Endothelial cell of umbilical vein (primary cell): Measurements from ENCODE around the gene APOL5. TPM values are rescaled to one million over a fixed set of nuclear protein-coding genes. Genes with fewer than 3 reads are reported as not detected.
"Not testable (repeated sequence)": the region's sequence is repeated elsewhere in the genome, so short reads cannot be mapped to it uniquely, and the experiment has no call there.

ENCODE experiments used
- BruUV-seq: library from RNA; stranded (reverse); fragments of 400-500 nt; replicated peaks from 2 replicates; lab custom pipeline; 2021; lab: Mats Ljungman, UMichigan
- CTCF ChIA-PET: fragments of 300-600, 350-600 bp; sonication (Branson Sonifier 250); formaldehyde crosslinking; loops from one replicate; lab custom pipeline; 2021; ENCODE audit warnings: antibody characterized with exemption, inconsistent platforms; lab: Charles Lee
- POLR2A ChIA-PET: fragments of 300-600, 350-600 bp; sonication (Branson Sonifier 250); formaldehyde crosslinking; loops from one replicate; lab custom pipeline; 2021; ENCODE audit warnings: antibody characterized with exemption, inconsistent platforms; lab: Charles Lee
- DNase-seq: peaks from one replicate; pipeline ENCODE4 v3.0.0-alpha.2; 2011; ENCODE audit warnings: low read depth, low spot score
- FAIRE-seq: peaks from 2 replicates; lab custom pipeline; 2011; peaks lifted over from hg19 to GRCh38; lab: Jason Lieb, UNC
- H2AFZ ChIP-seq: 2 replicates; pipeline ENCODE4 v1.6.0; 2012; ENCODE audit warnings: low read depth, low read length, control low read depth, inconsistent platforms
- H3K27ac ChIP-seq: 2 replicates; pipeline ENCODE4 v1.5.1; 2011; ENCODE audit warnings: low read depth, mild to moderate bottlenecking, control low read depth, low read length, moderate library complexity; ENCODE audit not compliant: insufficient read depth
- H3K27me3 ChIP-seq, 2 experiments: 2 replicates each; pipeline versions ENCODE4 v1.6.0 to v1.6.1; 2011; ENCODE audit warnings: low read length in 2 of 2, mixed read lengths in 1 of 2; ENCODE audit not compliant: control insufficient read depth in 2 of 2, insufficient read depth in 2 of 2
- H3K36me3 ChIP-seq, 2 experiments: 2 replicates in 1 of 2; 3 replicates in 1 of 2; pipeline ENCODE4 v1.5.1; 2011; ENCODE audit warnings: low read length in 2 of 2, mild to moderate bottlenecking in 1 of 2, moderate library complexity in 1 of 2; ENCODE audit not compliant: control insufficient read depth in 2 of 2, insufficient read depth in 2 of 2; ENCODE audit errors: extremely low read depth in 1 of 2
- H3K4me1 ChIP-seq: 3 replicates; pipeline ENCODE4 v1.5.1; 2011; ENCODE audit warnings: mild to moderate bottlenecking, low read length; ENCODE audit not compliant: control insufficient read depth, insufficient read depth; ENCODE audit errors: extremely low read depth
- H3K4me2 ChIP-seq: 2 replicates; pipeline ENCODE4 v1.6.1; 2011; ENCODE audit warnings: low read length, control low read depth, mixed read lengths; ENCODE audit not compliant: insufficient read depth
- H3K4me3 ChIP-seq, 3 experiments: fragments of 200-600 bp in 1 of 3; sonication (generic), shearing (Covaris generic) in 1 of 3; replicated peaks in 1 of 3; 2 replicates each; pipeline ENCODE4 v1.5.1; 2011 to 2016; ENCODE audit warnings: control low read depth in 3 of 3, low read length in 3 of 3, mild to moderate bottlenecking in 2 of 3, inconsistent platforms in 1 of 3, low read depth in 1 of 3, moderate library complexity in 1 of 3; ENCODE audit not compliant: insufficient read depth in 1 of 3
- H3K79me2 ChIP-seq: 2 replicates; pipeline ENCODE4 v1.6.0; 2012; ENCODE audit warnings: low read length, inconsistent platforms; ENCODE audit not compliant: control insufficient read depth, insufficient read depth
- H3K9ac ChIP-seq: replicated peaks from 2 replicates; pipeline ENCODE3; 2011; ENCODE audit warnings: low read length, control low read depth; ENCODE audit not compliant: insufficient read depth; ENCODE audit errors: extremely low read depth
- H3K9me1 ChIP-seq: replicated peaks from 3 replicates; pipeline ENCODE4 v1.6.0; 2011; ENCODE audit warnings: mild to moderate bottlenecking, low read length; ENCODE audit not compliant: control insufficient read depth, insufficient read depth; ENCODE audit errors: extremely low read depth
- H3K9me3 ChIP-seq: replicated peaks from 2 replicates; pipeline ENCODE4 v1.5.1; 2012; ENCODE audit warnings: low read length, inconsistent platforms; ENCODE audit not compliant: control insufficient read depth, insufficient read depth
- H4K20me1 ChIP-seq: replicated peaks from 2 replicates; pipeline ENCODE3; 2011; ENCODE audit warnings: mild to moderate bottlenecking, low read length; ENCODE audit not compliant: control insufficient read depth, insufficient read depth; ENCODE audit errors: extremely low read depth
- EZH2 ChIP-seq: IDR thresholded peaks from 2 replicates; pipeline ENCODE4 v1.6.1; 2012; ENCODE audit warnings: borderline replicate concordance, low read depth, mild to moderate bottlenecking, moderate library complexity, low read length, inconsistent platforms; ENCODE audit not compliant: severe bottlenecking
- FOS ChIP-seq: IDR thresholded peaks from 2 replicates; pipeline ENCODE4 v1.6.1; 2011; ENCODE audit warnings: mild to moderate bottlenecking, low read length, moderate library complexity, borderline replicate concordance; ENCODE audit not compliant: insufficient read depth
- GATA2 ChIP-seq: IDR thresholded peaks from 2 replicates; pipeline ENCODE4 v1.7.0; 2011; ENCODE audit warnings: low read depth, mild to moderate bottlenecking, moderate library complexity, mixed read lengths, low read length; ENCODE audit not compliant: insufficient read length, insufficient read depth
- JUN ChIP-seq: IDR thresholded peaks from 2 replicates; pipeline ENCODE4 v1.6.1; 2011; ENCODE audit warnings: borderline replicate concordance, low read depth; ENCODE audit not compliant: insufficient read length, insufficient read depth
- MYC ChIP-seq: IDR thresholded peaks from one replicate; pipeline ENCODE4 v1.6.1; 2011; ENCODE audit warnings: mild to moderate bottlenecking, low read depth, low read length
- POLR2A ChIP-seq: IDR thresholded peaks from 2 replicates; pipeline ENCODE4 v1.6.1; 2012; ENCODE audit warnings: low read depth, mild to moderate bottlenecking, control low read depth, low read length
- POLR2AphosphoS5 ChIP-seq: IDR thresholded peaks from 2 replicates; pipeline ENCODE4 v1.6.1; 2012; ENCODE audit warnings: low read depth, mild to moderate bottlenecking, control low read depth, low read length, moderate library complexity; ENCODE audit not compliant: insufficient read depth
- dilution Hi-C: fragments of 300-500 bp; cut with MboI; formaldehyde crosslinking; loops from one replicate; pipeline ENCODE4 v1.15.0; 2019; ENCODE audit warnings: low sequenced_read_pairs; ENCODE audit not compliant: extremely low pct_ligation_motif_present
- intact Hi-C: fragments of 100-400 bp; cut with micrococcal nuclease; formaldehyde crosslinking; loops from one replicate; pipeline ENCODE4 v1.10.0; 2022
- polyA plus RNA-seq, 4 experiments: library from polyadenylated mRNA; depleted of rRNA in 3 of 4; stranded (reverse) in 3 of 4; unstranded in 1 of 4; fragments of >200 nt; gene quantifications; 2 replicates each; pipeline versions ENCODE4 v1.2.1 to v1.2.3, GENCODE V29; 2011 to 2012; ENCODE audit warnings: missing spikeins in 1 of 4
- total RNA-seq: library from RNA; stranded (reverse); gene quantifications from 2 replicates; pipeline ENCODE4 v1.2.3, GENCODE V29; 2021
- TF ChIP-seq, protein P1 (sequence below): IDR thresholded peaks from 2 replicates; pipeline ENCODE4 v1.6.1; 2011; ENCODE audit not compliant: insufficient read depth, insufficient read length
- TF ChIP-seq, protein P2 (sequence below), 2 donors: IDR thresholded peaks; 1 replicate in 1 of 2; 2 replicates in 1 of 2; pipeline ENCODE4 v1.5.1; 2011; ENCODE audit warnings: low read length in 2 of 2, mild to moderate bottlenecking in 2 of 2, moderate library complexity in 2 of 2, control low read depth in 1 of 2, inconsistent platforms in 1 of 2, low read depth in 1 of 2; ENCODE audit not compliant: insufficient read depth in 1 of 2; ENCODE audit errors: extremely low read depth in 1 of 2

Gene APOL5
- total and polyA plus RNA-seq, 2 donors (not counting 3 experiments of a cell fraction or from before 2014, with no cell fraction given): not detected

- Histone ChIP-seq H3K27ac (no peak overlapping the region), H3K9ac (no peak overlapping the region), H4K20me1 (no peaks in the 10 kb centered on the region), H3K79me2 (no peaks in the 10 kb centered on the region), H3K36me3 (no peaks in the 10 kb centered on the region), H3K9me1 (no peaks in the 10 kb centered on the region), H3K9me3 (no peaks in the 10 kb centered on the region), H3K4me3 (no peak overlapping the region), H3K4me1 (no peaks in the 10 kb centered on the region), H3K4me2 (no peak overlapping the region), H2AFZ (no peak overlapping the region), H3K27me3 (peaks cover 5 to 17% of the 10 kb centered on the region in 2 experiments)
- CTCF ChIA-PET: no interaction called here
- POLR2A ChIA-PET: no interaction called here
- BruUV-seq: no TSS peak
- intact Hi-C loops (no loop called here), dilution Hi-C loops (no loop called here)
- FAIRE-seq (no peak), DNase-seq (no peak)
- TF ChIP-seq MYC (no peak), FOS (no peak), JUN (no peak), GATA2 (no peak), EZH2 (no peak), POLR2A (no peak), POLR2AphosphoS5 (no peak)
- TF ChIP-seq, protein P1, sequence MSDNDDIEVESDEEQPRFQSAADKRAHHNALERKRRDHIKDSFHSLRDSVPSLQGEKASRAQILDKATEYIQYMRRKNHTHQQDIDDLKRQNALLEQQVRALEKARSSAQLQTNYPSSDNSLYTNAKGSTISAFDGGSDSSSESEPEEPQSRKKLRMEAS: no peak
- TF ChIP-seq, protein P2, sequence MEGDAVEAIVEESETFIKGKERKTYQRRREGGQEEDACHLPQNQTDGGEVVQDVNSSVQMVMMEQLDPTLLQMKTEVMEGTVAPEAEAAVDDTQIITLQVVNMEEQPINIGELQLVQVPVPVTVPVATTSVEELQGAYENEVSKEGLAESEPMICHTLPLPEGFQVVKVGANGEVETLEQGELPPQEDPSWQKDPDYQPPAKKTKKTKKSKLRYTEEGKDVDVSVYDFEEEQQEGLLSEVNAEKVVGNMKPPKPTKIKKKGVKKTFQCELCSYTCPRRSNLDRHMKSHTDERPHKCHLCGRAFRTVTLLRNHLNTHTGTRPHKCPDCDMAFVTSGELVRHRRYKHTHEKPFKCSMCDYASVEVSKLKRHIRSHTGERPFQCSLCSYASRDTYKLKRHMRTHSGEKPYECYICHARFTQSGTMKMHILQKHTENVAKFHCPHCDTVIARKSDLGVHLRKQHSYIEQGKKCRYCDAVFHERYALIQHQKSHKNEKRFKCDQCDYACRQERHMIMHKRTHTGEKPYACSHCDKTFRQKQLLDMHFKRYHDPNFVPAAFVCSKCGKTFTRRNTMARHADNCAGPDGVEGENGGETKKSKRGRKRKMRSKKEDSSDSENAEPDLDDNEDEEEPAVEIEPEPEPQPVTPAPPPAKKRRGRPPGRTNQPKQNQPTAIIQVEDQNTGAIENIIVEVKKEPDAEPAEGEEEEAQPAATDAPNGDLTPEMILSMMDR (IDR thresholded peaks at IDR 0.05; ENCODE audit: extremely low read depth in 1 of 2, insufficient read depth in 1 of 2, low read depth in 1 of 2, low read length in 2 of 2): no peak
Observed at GRCh38 chr22:35678836-35679235, 38.8 kb upstream of the APOL5 start.

DNA sequence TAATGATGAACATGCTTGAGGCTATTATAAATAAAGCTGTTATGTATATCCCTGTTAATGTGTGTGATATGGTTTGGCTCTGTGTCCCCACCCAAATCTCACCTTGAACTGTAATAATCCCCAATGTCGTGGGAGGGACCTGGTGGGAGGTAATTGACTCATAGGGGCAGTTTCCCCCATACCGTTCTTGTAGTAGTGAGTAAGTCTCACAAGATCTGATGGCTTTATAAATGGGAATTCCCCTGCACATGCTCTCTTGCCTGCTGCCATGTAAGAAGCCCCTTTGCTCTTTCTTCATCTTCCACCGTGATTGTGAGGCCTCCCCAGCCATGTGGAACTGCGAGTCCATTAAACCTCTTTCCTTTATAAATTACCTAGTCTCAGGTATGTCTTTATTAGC, 38.2 kb upstream of the APOL5 start:
- H2AFZ ChIP-seq, intact Hi-C loops, H3K79me2 ChIP-seq, H3K9me1 ChIP-seq, POLR2A ChIA-PET, BruUV-seq, CTCF ChIA-PET, H4K20me1 ChIP-seq, H3K9me3 ChIP-seq, H3K27ac ChIP-seq, H3K9ac ChIP-seq, DNase-seq, FAIRE-seq, H3K4me2 ChIP-seq, H3K4me3 ChIP-seq, H3K4me1 ChIP-seq, dilution Hi-C loops, H3K36me3 ChIP-seq: not testable (repeated sequence)
- peaks cover 5 to 17% of the 10 kb centered on the region in 2 experiments for H3K27me3 ChIP-seq
